Naive thymus-derived CD8-positive, alpha-beta T cell (primary cell): ENCODE data around the gene NAT9. TPM values are rescaled to one million over a fixed set of nuclear protein-coding genes. Genes with fewer than 3 reads are reported as not detected.

Experiments used
- ATAC-seq, 2 donors: fragments of 150-1000 bp; cut with Tn5 transposase in 1 of 2; sonication (Bioruptor Pico), chemical (Tn5 transposase) in 1 of 2; 1 replicate in 1 of 2; 2 replicates in 1 of 2; pipeline ENCODE4 v1.10.0; 2021; ENCODE audit warnings: mild to moderate bottlenecking in 2 of 2, moderate library complexity in 2 of 2
- POLR2A ChIA-PET: fragments of 350-600 bp; sonication (Branson Sonifier 250); formaldehyde crosslinking; loops from one replicate; lab custom pipeline; 2021; ENCODE audit warnings: antibody characterized with exemption; lab: Charles Lee
- DNase-seq, 10 donors: peaks; one replicate each; pipeline versions ENCODE4 v3.0.0 to v3.0.0-alpha.2; 2020 to 2022
- H3K27ac Mint-ChIP-seq, 10 donors: one replicate each; pipeline ENCODE4 v1.8.0; 2020 to 2022; ENCODE audit warnings: mild to moderate bottlenecking in 10 of 10, mixed read lengths in 10 of 10, moderate library complexity in 4 of 10, inconsistent platforms in 1 of 10
- H3K27me3 Mint-ChIP-seq, 5 donors: one replicate each; pipeline ENCODE4 v1.8.0; 2021 to 2022; ENCODE audit warnings: mixed read lengths in 5 of 5
- H3K36me3 Mint-ChIP-seq, 3 donors: one replicate each; pipeline ENCODE4 v1.8.0; 2020 to 2022; ENCODE audit warnings: mixed read lengths in 3 of 3, mild to moderate bottlenecking in 2 of 3, inconsistent platforms in 1 of 3
- H3K4me1 Mint-ChIP-seq, 4 donors: one replicate each; pipeline ENCODE4 v1.8.0; 2021 to 2022; ENCODE audit warnings: mixed read lengths in 4 of 4
- H3K4me3 Mint-ChIP-seq, 10 donors: one replicate each; pipeline ENCODE4 v1.8.0; 2020 to 2022; ENCODE audit warnings: mild to moderate bottlenecking in 10 of 10, mixed read lengths in 10 of 10, moderate library complexity in 6 of 10, inconsistent platforms in 1 of 10
- H3K9me3 Mint-ChIP-seq, 9 donors: one replicate each; pipeline ENCODE4 v1.8.0; 2020 to 2022; ENCODE audit warnings: mixed read lengths in 9 of 9, mild to moderate bottlenecking in 3 of 9, inconsistent platforms in 1 of 9, moderate library complexity in 1 of 9
- polyA plus RNA-seq, 3 donors: library from polyadenylated mRNA; unstranded; fragments of 300-500 nt; fragmentation: Illumina TruSeq; gene quantifications; one replicate each; pipeline ENCODE4 v1.2.3, GENCODE V29; 2021
- total RNA-seq, 8 experiments: library from RNA in 2 of 8; stranded (reverse) in 2 of 8; gene quantifications; one replicate each; pipeline ENCODE4 v1.2.3 and lab custom pipeline; 2021 to 2026

The NAT9 gene
- total and polyA plus RNA-seq, 5 experiments from 2014 or later, result 9.8 to 71.5 (median 28.3) TPM

GRCh38 chr17:74773871-74774286 lies 2.3 kb downstream of the NAT9 start:
- POLR2A ChIA-PET, result interaction anchor here (0.5 to 14.1 kb wide), 11 partner anchors 10 to 132 kb away, joined by 3 to 231 read pairs (median 6); partner anchors contain the start of genes FDXR, NHERF1 and RAB37
- peaks cover 0 to 43% (median 8%) of the 10 kb centered on the region in 3 donors for H3K36me3 Mint-ChIP-seq
- DNase-seq (no peak), ATAC-seq (no peak)
- H3K27me3 Mint-ChIP-seq, result no peaks in the 10 kb centered on the region
- no peaks in the 10 kb centered on the region for H3K9me3 Mint-ChIP-seq
- peak overlapping the region in 8 of 10 donors; percentile 33 to 77 (median 64) for H3K4me3 Mint-ChIP-seq
- H3K27ac Mint-ChIP-seq, result peak overlapping the region in 8 of 10 donors; percentile 56 to 91 (median 80)
- peaks cover 31 to 63% (median 50%) of the 10 kb centered on the region in 4 donors for H3K4me1 Mint-ChIP-seq

- H3K9me3 Mint-ChIP-seq, result no peaks in the 10 kb centered on the region
- ATAC-seq (no peak), DNase-seq (no peak)
- no peaks in the 10 kb centered on the region for H3K27me3 Mint-ChIP-seq
- POLR2A ChIA-PET, result interaction anchor here (0.5 to 14.1 kb wide), 10 partner anchors 9 to 132 kb away, joined by 3 to 231 read pairs (median 7); partner anchors contain the start of genes NHERF1 and RAB37
- peaks cover 0 to 47% (median 12%) of the 10 kb centered on the region in 3 donors for H3K36me3 Mint-ChIP-seq
- H3K4me1 Mint-ChIP-seq, result peaks cover 34 to 64% (median 52%) of the 10 kb centered on the region in 4 donors
- peak overlapping the region in 5 of 10 donors; percentile 10 to 77 (median 47) for H3K4me3 Mint-ChIP-seq
- H3K27ac Mint-ChIP-seq, result peak overlapping the region in 8 of 10 donors; percentile 15 to 85 (median 67)
These were observed 2.7 kb downstream of the NAT9 start for GRCh38 chr17:74773414-74773813.

GRCh38 chr17:74772053-74772452 lies 4.1 kb downstream of the NAT9 start:
- DNase-seq (no peak), ATAC-seq (no peak)
- H3K4me1 Mint-ChIP-seq, result peaks cover 36 to 53% (median 46%) of the 10 kb centered on the region in 4 donors
- H3K27ac Mint-ChIP-seq, result peak overlapping the region in 8 of 10 donors; percentile 17 to 83 (median 58)
- H3K4me3 Mint-ChIP-seq, result peak overlapping the region in 2 of 10 donors; percentile 37 to 56
- peaks cover 0 to 59% (median 13%) of the 10 kb centered on the region in 3 donors for H3K36me3 Mint-ChIP-seq
- no peaks in the 10 kb centered on the region for H3K9me3 Mint-ChIP-seq
- POLR2A ChIA-PET, result interaction anchor here (1.7 to 14.1 kb wide), 4 partner anchors 10 to 34 kb away, joined by 8 to 231 read pairs (median 76); partner anchors contain the start of genes NHERF1 and RAB37
- H3K27me3 Mint-ChIP-seq, result no peaks in the 10 kb centered on the region

- H3K27me3 Mint-ChIP-seq, result no peaks in the 10 kb centered on the region
- DNase-seq (no peak), ATAC-seq (no peak)
- H3K9me3 Mint-ChIP-seq, result no peaks in the 10 kb centered on the region
- H3K4me1 Mint-ChIP-seq, result peaks cover 35 to 48% (median 41%) of the 10 kb centered on the region in 4 donors
- POLR2A ChIA-PET, result interaction anchor here (1.1 to 14.1 kb wide), 6 partner anchors 10 to 114 kb away, joined by 8 to 231 read pairs (median 35); partner anchors contain the start of genes NHERF1 and RAB37
- peak overlapping the region in 4 of 10 donors; percentile 11 to 74 (median 44) for H3K27ac Mint-ChIP-seq
- peaks cover 0 to 63% (median 13%) of the 10 kb centered on the region in 3 donors for H3K36me3 Mint-ChIP-seq
- no peak overlapping the region for H3K4me3 Mint-ChIP-seq
These were observed 4.7 kb downstream of the NAT9 start for GRCh38 chr17:74771319-74771914.

GRCh38 chr17:74770498-74771318 lies 5.4 kb downstream of the NAT9 start:
- ATAC-seq, result peak; percentile 93 to 96
- no peaks in the 10 kb centered on the region for H3K27me3 Mint-ChIP-seq
- peak overlapping the region; percentile 43 to 91 (median 84) for H3K27ac Mint-ChIP-seq
- H3K9me3 Mint-ChIP-seq, result no peaks in the 10 kb centered on the region
- POLR2A ChIA-PET, result interaction anchor here (1.1 to 14.1 kb wide), 6 partner anchors 11 to 113 kb away, joined by 8 to 231 read pairs (median 35); partner anchors contain the start of genes NHERF1 and RAB37
- peaks cover 0 to 65% (median 13%) of the 10 kb centered on the region in 3 donors for H3K36me3 Mint-ChIP-seq
- peak overlapping the region in 2 of 10 donors; percentile 2 to 14 for H3K4me3 Mint-ChIP-seq
- H3K4me1 Mint-ChIP-seq, result peaks cover 30 to 41% (median 36%) of the 10 kb centered on the region in 4 donors
- peak; percentile 60 to 88 (median 72) for DNase-seq

- H3K4me1 Mint-ChIP-seq, result peaks cover 26 to 35% (median 32%) of the 10 kb centered on the region in 4 donors
- peak in 1 of 2 donors; percentile 22 for ATAC-seq
These were observed 6.2 kb downstream of the NAT9 start for GRCh38 chr17:74769856-74770497.

GRCh38 chr17:74769266-74769855 lies 6.8 kb downstream of the NAT9 start:
- Mint-ChIP-seq H3K27ac (peak overlapping the region in 8 of 10 donors; percentile 28 to 88 (median 62)), H3K27me3 (no peaks in the 10 kb centered on the region), H3K36me3 (peaks cover 0 to 77% (median 13%) of the 10 kb centered on the region in 3 donors), H3K4me1 (peaks cover 26 to 36% (median 32%) of the 10 kb centered on the region in 4 donors), H3K9me3 (no peaks in the 10 kb centered on the region), H3K4me3 (no peak overlapping the region)
- POLR2A ChIA-PET, result interaction anchor here (0.8 to 14.1 kb wide), 5 partner anchors 11 to 32 kb away, joined by 3 to 231 read pairs (median 39); partner anchors contain the start of genes NHERF1 and RAB37
- ATAC-seq (no peak), DNase-seq (no peak)

More at GRCh38 chr17:74769856-74770497, 6.2 kb downstream of the NAT9 start:
- no peak overlapping the region for H3K4me3 Mint-ChIP-seq
- no peaks in the 10 kb centered on the region for H3K9me3 Mint-ChIP-seq
- no peak for DNase-seq
- H3K27me3 Mint-ChIP-seq, result no peaks in the 10 kb centered on the region
- H3K36me3 Mint-ChIP-seq, result peaks cover 0 to 72% (median 13%) of the 10 kb centered on the region in 3 donors
- POLR2A ChIA-PET, result interaction anchor here (0.8 to 14.1 kb wide), 6 partner anchors 12 to 112 kb away, joined by 3 to 231 read pairs (median 35); partner anchors contain the start of genes NHERF1 and RAB37
- H3K27ac Mint-ChIP-seq, result peak overlapping the region; percentile 43 to 91 (median 84)

- Mint-ChIP-seq H3K27me3 (no peaks in the 10 kb centered on the region), H3K36me3 (peaks cover 0 to 77% (median 13%) of the 10 kb centered on the region in 3 donors), H3K4me3 (no peak overlapping the region), H3K4me1 (peaks cover 23 to 31% (median 29%) of the 10 kb centered on the region in 4 donors), H3K27ac (peak overlapping the region in 8 of 10 donors; percentile 34 to 89 (median 76)), H3K9me3 (no peaks in the 10 kb centered on the region)
- ATAC-seq, result no peak
- no peak for DNase-seq
- POLR2A ChIA-PET, result interaction anchor here (8.7 to 14.1 kb wide), 2 partner anchors 11 to 21 kb away, joined by 113 to 231 read pairs; partner anchors contain the start of gene NHERF1
These were observed 7.4 kb downstream of the NAT9 start for GRCh38 chr17:74768763-74769114.

GRCh38 chr17:74768069-74768762 lies 7.9 kb downstream of the NAT9 start:
- ATAC-seq, result no peak
- no peaks in the 10 kb centered on the region for H3K27me3 Mint-ChIP-seq
- no peak overlapping the region for H3K4me3 Mint-ChIP-seq
- no peaks in the 10 kb centered on the region for H3K9me3 Mint-ChIP-seq
- DNase-seq, result no peak
- peaks cover 0 to 73% (median 13%) of the 10 kb centered on the region in 3 donors for H3K36me3 Mint-ChIP-seq
- peaks cover 23 to 30% (median 28%) of the 10 kb centered on the region in 4 donors for H3K4me1 Mint-ChIP-seq
- POLR2A ChIA-PET, result interaction anchor here (0.6 to 2.7 kb wide), 5 partner anchors 18 to 95 kb away, joined by 3 to 14 read pairs (median 3); no protein-coding TSS in a partner anchor
- peak overlapping the region in 9 of 10 donors; percentile 34 to 89 (median 77) for H3K27ac Mint-ChIP-seq

- DNase-seq, result no peak
- Mint-ChIP-seq H3K4me1 (peaks cover 18 to 33% (median 25%) of the 10 kb centered on the region in 4 donors), H3K27me3 (no peaks in the 10 kb centered on the region), H3K36me3 (peaks cover 0 to 68% (median 11%) of the 10 kb centered on the region in 3 donors), H3K27ac (peak overlapping the region in 8 of 10 donors; percentile 16 to 87 (median 72)), H3K9me3 (no peaks in the 10 kb centered on the region), H3K4me3 (no peak overlapping the region)
- ATAC-seq, result no peak
- POLR2A ChIA-PET, result interaction anchor here (1.0 to 2.7 kb wide), 5 partner anchors 11 to 23 kb away, joined by 3 to 14 read pairs (median 4); no protein-coding TSS in a partner anchor
These were observed 9.0 kb downstream of the NAT9 start for GRCh38 chr17:74767111-74767516.
